WTC11 (cell line): ENCODE data around the gene CEACAM19. TPM values are rescaled to one million over a fixed set of nuclear protein-coding genes. Genes with fewer than 3 reads are reported as not detected.
A peak's percentile ranks its signal among the peaks of the same experiment; 100 is the strongest.

ENCODE experiments used
- ATAC-seq: fragments of 200-7000 bp; cut with Tn5 transposase; 2 replicates; pipeline ENCODE4 v1.10.0; 2021; ENCODE audit warnings: mild to moderate bottlenecking, moderate library complexity
- CTCF ChIA-PET: fragments of 300-600 bp; sonication (Branson Sonifier 250); formaldehyde crosslinking; loops from one replicate; lab custom pipeline; 2021; ENCODE audit warnings: antibody characterized with exemption; lab: Charles Lee
- POLR2A ChIA-PET: fragments of 350-600 bp; sonication (Branson Sonifier 250); formaldehyde crosslinking; loops from one replicate; lab custom pipeline; 2021; ENCODE audit warnings: antibody characterized with exemption; lab: Charles Lee
- DNase-seq: peaks from one replicate; pipeline ENCODE4 v3.0.0; 2021; ENCODE audit warnings: low spot score
- H3K27ac Mint-ChIP-seq: 2 replicates; pipeline ENCODE4 v1.8.0; 2021; ENCODE audit warnings: mixed read lengths
- H3K27me3 Mint-ChIP-seq: 2 replicates; pipeline ENCODE4 v1.8.0; 2021; ENCODE audit warnings: low read depth, mild to moderate bottlenecking, moderate library complexity, mixed read lengths
- H3K36me3 Mint-ChIP-seq: 2 replicates; pipeline ENCODE4 v1.8.0; 2021; ENCODE audit warnings: mixed read lengths
- H3K4me1 Mint-ChIP-seq: 2 replicates; pipeline ENCODE4 v1.8.0; 2022; ENCODE audit warnings: mixed read lengths
- H3K4me3 Mint-ChIP-seq: 2 replicates; pipeline ENCODE4 v1.8.0; 2021; ENCODE audit warnings: mild to moderate bottlenecking, moderate library complexity, mixed read lengths
- H3K9me3 Mint-ChIP-seq: 2 replicates; pipeline ENCODE4 v1.8.0; 2021; ENCODE audit warnings: mixed read lengths
- CBFB ChIP-seq: sonication (generic); formaldehyde crosslinking; IDR thresholded peaks from 2 replicates; pipeline ENCODE4 v1.8.1; 2022; ENCODE audit warnings: mild to moderate bottlenecking, low read depth, missing genetic modification reagents
- ESRRA ChIP-seq: sonication (generic); formaldehyde crosslinking; IDR thresholded peaks from 2 replicates; pipeline ENCODE4 v1.8.1; 2022; ENCODE audit warnings: mild to moderate bottlenecking, missing genetic modification reagents, borderline replicate concordance
- ETV6 ChIP-seq: sonication (generic); formaldehyde crosslinking; IDR thresholded peaks from 2 replicates; pipeline ENCODE4 v1.8.1; 2022; ENCODE audit warnings: mild to moderate bottlenecking, missing genetic modification reagents
- FOXJ3 ChIP-seq: sonication (generic); formaldehyde crosslinking; IDR thresholded peaks from 2 replicates; pipeline ENCODE4 v1.9.0; 2021; ENCODE audit warnings: missing genetic modification reagents, mild to moderate bottlenecking, borderline replicate concordance
- FOXP4 ChIP-seq: sonication (generic); formaldehyde crosslinking; IDR thresholded peaks from 2 replicates; pipeline ENCODE4 v1.8.0; 2022; ENCODE audit warnings: mild to moderate bottlenecking, missing genetic modification reagents
- GTF2I ChIP-seq: fragments of 250-450 bp; sonication (Bioruptor Pico); conservative IDR thresholded peaks from 2 replicates; pipeline ENCODE4 v1.4.0; 2021; ENCODE audit warnings: mild to moderate bottlenecking
- SP1 ChIP-seq: sonication (generic); formaldehyde crosslinking; conservative IDR thresholded peaks from 2 replicates; pipeline ENCODE4 v1.8.1; 2022; ENCODE audit warnings: missing genetic modification reagents
- TEAD1 ChIP-seq: sonication (generic); formaldehyde crosslinking; IDR thresholded peaks from 2 replicates; pipeline ENCODE4 v1.8.0; 2022; ENCODE audit warnings: mild to moderate bottlenecking, missing genetic modification reagents
- TEAD4 ChIP-seq: sonication (generic); formaldehyde crosslinking; IDR thresholded peaks from 2 replicates; pipeline ENCODE4 v1.8.0; 2022; ENCODE audit warnings: mild to moderate bottlenecking, missing genetic modification reagents
- USF1 ChIP-seq: sonication (generic); formaldehyde crosslinking; IDR thresholded peaks from 2 replicates; pipeline ENCODE4 v1.8.0; 2022; ENCODE audit warnings: mild to moderate bottlenecking, missing genetic modification reagents
- ZNF121 ChIP-seq: sonication (generic); formaldehyde crosslinking; IDR thresholded peaks from 2 replicates; pipeline ENCODE4 v1.8.0; 2023; ENCODE audit warnings: missing genetic modification reagents
- ZNF263 ChIP-seq: sonication (generic); formaldehyde crosslinking; IDR thresholded peaks from 2 replicates; pipeline ENCODE4 v1.8.1; 2022; ENCODE audit warnings: low read depth, mild to moderate bottlenecking, moderate library complexity, missing genetic modification reagents
- total RNA-seq: library from RNA; stranded (reverse); gene quantifications from 3 replicates; pipeline ENCODE4 v1.2.3, GENCODE V29; 2021
- TF ChIP-seq, protein P1 (sequence below): sonication (generic); formaldehyde crosslinking; conservative IDR thresholded peaks from 2 replicates; pipeline ENCODE4 v1.8.1; 2023; ENCODE audit warnings: mild to moderate bottlenecking, low read depth, missing genetic modification reagents, moderate library complexity
- TF ChIP-seq, protein P2 (sequence below): sonication (generic); formaldehyde crosslinking; IDR thresholded peaks from 2 replicates; pipeline ENCODE4 v1.8.1; 2023; ENCODE audit warnings: mild to moderate bottlenecking, missing genetic modification reagents

CEACAM19 gene
- total RNA-seq, 1 experiment from 2014 or later: 2.9 TPM

GRCh38 chr19:44714597-44715169 lies 43.4 kb downstream of the CEACAM19 start:
- Mint-ChIP-seq H3K9me3 (peaks cover 20% of the 10 kb centered on the region), H3K4me3 (no peak overlapping the region), H3K27ac (no peak overlapping the region), H3K36me3 (peaks cover 36% of the 10 kb centered on the region), H3K4me1 (peaks cover 19% of the 10 kb centered on the region), H3K27me3 (no peaks in the 10 kb centered on the region)
- DNase-seq (no peak), ATAC-seq (no peak)
- ChIA-PET CTCF (interaction anchor here (0.7 to 3.9 kb wide), 7 partner anchors 10 to 93 kb away, joined by 3 to 19 read pairs (median 4); no protein-coding TSS in a partner anchor), POLR2A (interaction anchor here (1.3 kb wide), 1 partner anchor 56 kb away, joined by 6 read pairs; no protein-coding TSS in a partner anchor)
- TF ChIP-seq CBFB (CRISPR knock-in tag): no peak
- TF ChIP-seq GTF2I (CRISPR knock-in tag): 0 out of 2 replicates have a peak, but pooled peaks have one; percentile 18

DNA sequence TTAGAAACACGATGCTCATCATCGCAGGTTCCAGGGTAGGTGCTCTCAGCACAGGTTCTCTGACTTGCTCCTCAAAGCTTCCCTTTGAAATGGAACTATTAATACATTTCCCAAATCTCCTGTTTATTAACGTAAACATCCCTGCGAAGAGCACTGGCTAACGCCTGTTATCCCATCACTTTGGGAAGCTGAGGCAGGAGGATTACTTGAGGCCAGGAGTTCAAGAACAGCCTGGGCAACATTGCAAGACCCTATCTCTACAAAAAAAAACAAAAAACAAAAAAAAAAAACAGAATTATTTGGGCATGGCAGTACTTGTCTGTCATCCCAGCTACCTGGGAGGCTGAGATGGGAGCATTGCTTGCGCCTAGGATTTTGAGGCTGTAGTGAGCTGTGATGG lies 46.3 kb downstream of the CEACAM19 start:
- ChIA-PET POLR2A (interaction anchor here (1.0 to 1.6 kb wide), 4 partner anchors 12 to 131 kb away, joined by 3 to 4 read pairs (median 4); no protein-coding TSS in a partner anchor), CTCF (interaction anchor here (0.6 to 15.6 kb wide), 11 partner anchors 27 to 147 kb away, joined by 3 to 548 read pairs (median 7); partner anchors contain the start of gene CBLC)
- DNase-seq (no peak), ATAC-seq (no peak)
- peak overlapping the region; percentile 80 for H3K27ac Mint-ChIP-seq
- no peak for TF ChIP-seq FOXJ3
- peak; percentile 92 for TF ChIP-seq ZNF121 (CRISPR knock-in tag)
- no peaks in the 10 kb centered on the region for H3K27me3 Mint-ChIP-seq
- peak overlapping the region; percentile 57 for H3K4me3 Mint-ChIP-seq
- H3K4me1 Mint-ChIP-seq: peaks cover 36% of the 10 kb centered on the region
- peaks cover 20% of the 10 kb centered on the region for H3K9me3 Mint-ChIP-seq
- peaks cover 29% of the 10 kb centered on the region for H3K36me3 Mint-ChIP-seq

DNA sequence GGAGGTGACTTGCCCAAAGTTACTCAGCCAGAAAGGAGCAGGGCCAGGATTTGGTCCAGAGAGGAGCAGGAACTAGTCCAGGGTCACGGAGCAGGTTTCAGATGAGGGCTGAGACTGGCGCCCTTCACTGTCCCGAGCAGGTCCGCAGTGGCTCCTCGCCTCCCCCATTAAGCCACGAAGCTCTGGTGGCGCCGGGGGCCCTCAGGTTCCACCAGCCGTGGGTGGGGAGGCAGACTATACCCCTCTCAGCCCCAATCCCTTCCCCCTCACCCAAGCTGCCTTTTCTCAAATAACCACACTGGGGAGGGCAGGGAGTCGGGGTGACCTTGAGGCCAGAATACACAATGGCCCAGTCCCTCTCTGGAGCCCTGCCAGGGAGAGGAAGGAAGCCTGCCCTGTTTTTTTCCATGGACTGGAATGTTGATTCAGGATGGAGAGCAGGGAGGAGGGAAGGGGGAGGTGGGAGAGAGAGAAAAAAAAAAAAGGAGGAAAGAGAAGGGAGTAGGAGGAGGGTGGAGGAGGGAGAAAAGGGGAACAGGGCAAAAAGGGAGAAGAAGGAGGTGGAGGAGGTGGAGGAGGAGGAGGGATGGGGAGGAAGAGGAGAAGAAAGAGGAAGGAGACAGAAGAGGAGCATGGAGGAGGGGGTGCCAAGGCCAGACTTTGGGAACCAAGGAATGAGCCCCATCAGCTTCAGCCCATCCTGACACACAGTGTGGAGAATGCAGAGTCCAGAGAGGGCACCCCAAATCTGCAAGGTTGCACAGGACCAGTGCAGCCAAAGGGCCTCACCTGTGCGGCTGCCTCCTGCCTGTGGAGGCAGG lies 47.4 kb downstream of the CEACAM19 start:
- ChIA-PET POLR2A (interaction anchor here (0.6 to 1.6 kb wide), 5 partner anchors 13 to 1050 kb away, joined by 3 to 4 read pairs (median 4); no protein-coding TSS in a partner anchor), CTCF (interaction anchor here (0.6 to 15.6 kb wide), 14 partner anchors 28 to 148 kb away, joined by 3 to 548 read pairs (median 6); partner anchors contain the start of genes CBLC and NECTIN2)
- ATAC-seq: peak; percentile 84

More for the DNA sequence above, 47.4 kb downstream of the CEACAM19 start:
- Mint-ChIP-seq H3K36me3 (peaks cover 22% of the 10 kb centered on the region), H3K4me1 (peaks cover 38% of the 10 kb centered on the region), H3K27me3 (no peaks in the 10 kb centered on the region), H3K4me3 (peak overlapping the region; percentile 81), H3K27ac (peak overlapping the region; percentile 97), H3K9me3 (peaks cover 20% of the 10 kb centered on the region)
- TF ChIP-seq, protein P1, sequence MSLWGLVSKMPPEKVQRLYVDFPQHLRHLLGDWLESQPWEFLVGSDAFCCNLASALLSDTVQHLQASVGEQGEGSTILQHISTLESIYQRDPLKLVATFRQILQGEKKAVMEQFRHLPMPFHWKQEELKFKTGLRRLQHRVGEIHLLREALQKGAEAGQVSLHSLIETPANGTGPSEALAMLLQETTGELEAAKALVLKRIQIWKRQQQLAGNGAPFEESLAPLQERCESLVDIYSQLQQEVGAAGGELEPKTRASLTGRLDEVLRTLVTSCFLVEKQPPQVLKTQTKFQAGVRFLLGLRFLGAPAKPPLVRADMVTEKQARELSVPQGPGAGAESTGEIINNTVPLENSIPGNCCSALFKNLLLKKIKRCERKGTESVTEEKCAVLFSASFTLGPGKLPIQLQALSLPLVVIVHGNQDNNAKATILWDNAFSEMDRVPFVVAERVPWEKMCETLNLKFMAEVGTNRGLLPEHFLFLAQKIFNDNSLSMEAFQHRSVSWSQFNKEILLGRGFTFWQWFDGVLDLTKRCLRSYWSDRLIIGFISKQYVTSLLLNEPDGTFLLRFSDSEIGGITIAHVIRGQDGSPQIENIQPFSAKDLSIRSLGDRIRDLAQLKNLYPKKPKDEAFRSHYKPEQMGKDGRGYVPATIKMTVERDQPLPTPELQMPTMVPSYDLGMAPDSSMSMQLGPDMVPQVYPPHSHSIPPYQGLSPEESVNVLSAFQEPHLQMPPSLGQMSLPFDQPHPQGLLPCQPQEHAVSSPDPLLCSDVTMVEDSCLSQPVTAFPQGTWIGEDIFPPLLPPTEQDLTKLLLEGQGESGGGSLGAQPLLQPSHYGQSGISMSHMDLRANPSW (CRISPR knock-in tag): no peak
- TF ChIP-seq SP1 (CRISPR knock-in tag) (0 out of 2 replicates have a peak, but pooled peaks have one; percentile 26), ETV6 (CRISPR knock-in tag) (peak; percentile 54; the same call in 1 of the 2 replicates), ZNF263 (CRISPR knock-in tag) (peak; percentile 97), ZNF121 (CRISPR knock-in tag) (peak; percentile 70), FOXP4 (CRISPR knock-in tag) (peak; percentile 46; the same call in 1 of the 2 replicates), GTF2I (CRISPR knock-in tag) (0 out of 2 replicates have a peak, but pooled peaks have one; percentile 73), ESRRA (peak; percentile 93; the same call in 1 of the 2 replicates), TEAD1 (CRISPR knock-in tag) (peak; percentile 81), USF1 (no peak), TEAD4 (CRISPR knock-in tag) (no peak)
- TF ChIP-seq, protein P2, sequence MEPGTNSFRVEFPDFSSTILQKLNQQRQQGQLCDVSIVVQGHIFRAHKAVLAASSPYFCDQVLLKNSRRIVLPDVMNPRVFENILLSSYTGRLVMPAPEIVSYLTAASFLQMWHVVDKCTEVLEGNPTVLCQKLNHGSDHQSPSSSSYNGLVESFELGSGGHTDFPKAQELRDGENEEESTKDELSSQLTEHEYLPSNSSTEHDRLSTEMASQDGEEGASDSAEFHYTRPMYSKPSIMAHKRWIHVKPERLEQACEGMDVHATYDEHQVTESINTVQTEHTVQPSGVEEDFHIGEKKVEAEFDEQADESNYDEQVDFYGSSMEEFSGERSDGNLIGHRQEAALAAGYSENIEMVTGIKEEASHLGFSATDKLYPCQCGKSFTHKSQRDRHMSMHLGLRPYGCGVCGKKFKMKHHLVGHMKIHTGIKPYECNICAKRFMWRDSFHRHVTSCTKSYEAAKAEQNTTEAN (CRISPR knock-in tag): 0 out of 2 replicates have a peak, but pooled peaks have one; percentile 43
- peak; percentile 66 for DNase-seq
